ENCODE data around the gene SLC27A2. TPM values are rescaled to one million over a fixed set of nuclear protein-coding genes. Genes with fewer than 3 reads are reported as not detected.
"Not testable (repeated sequence)": the region's sequence is repeated elsewhere in the genome, so short reads cannot be mapped to it uniquely, and the experiment has no call there.

Gene SLC27A2
- total RNA-seq, 1 donor from 2014 or later, result 44.6 TPM

DNA sequence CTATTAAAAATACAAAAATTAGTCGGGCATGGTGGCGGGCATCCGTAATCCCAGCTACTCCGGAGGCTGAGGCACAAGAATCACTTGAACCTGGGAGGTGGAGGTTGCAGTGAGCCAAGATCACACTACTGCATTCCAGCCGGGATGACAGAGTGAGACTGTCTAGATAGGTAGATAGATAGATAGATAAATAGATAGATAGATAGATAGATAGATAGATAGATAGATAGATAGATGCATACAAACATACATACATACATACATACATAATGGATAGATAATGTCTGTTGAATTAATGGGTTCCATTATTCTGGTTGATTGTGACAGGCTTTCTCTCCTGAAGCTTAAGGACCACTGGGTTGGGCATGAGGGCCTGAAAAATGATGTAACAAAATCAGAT, 6.8 kb downstream of the SLC27A2 start:
- intact Hi-C loops (cut with micrococcal nuclease), result not testable (repeated sequence)

GRCh38 chr15:50189633-50190032, 7.6 kb downstream of the SLC27A2 start:
- intact Hi-C loops (cut with micrococcal nuclease), result no loop called here

DNA sequence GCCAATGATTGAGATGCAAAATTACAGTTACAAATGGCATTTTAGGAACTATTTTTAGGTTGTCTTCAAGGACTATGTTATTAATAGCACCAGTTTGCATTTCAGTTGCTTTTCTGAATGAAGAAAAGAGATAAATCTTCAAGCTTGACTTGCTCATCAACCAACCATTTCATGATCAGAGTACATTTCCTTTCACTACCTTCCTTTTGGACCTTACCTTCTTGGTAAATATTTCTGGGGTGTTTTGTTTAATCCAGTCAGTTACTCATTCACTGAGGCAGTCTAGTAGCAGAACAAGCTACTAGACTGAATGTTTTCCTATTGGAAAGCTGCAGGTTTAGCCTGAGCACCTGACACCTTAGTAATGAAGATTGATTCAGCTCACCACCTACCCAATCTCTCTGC, 8.2 kb downstream of the SLC27A2 start:
- intact Hi-C loops (cut with micrococcal nuclease), result no loop called here

DNA sequence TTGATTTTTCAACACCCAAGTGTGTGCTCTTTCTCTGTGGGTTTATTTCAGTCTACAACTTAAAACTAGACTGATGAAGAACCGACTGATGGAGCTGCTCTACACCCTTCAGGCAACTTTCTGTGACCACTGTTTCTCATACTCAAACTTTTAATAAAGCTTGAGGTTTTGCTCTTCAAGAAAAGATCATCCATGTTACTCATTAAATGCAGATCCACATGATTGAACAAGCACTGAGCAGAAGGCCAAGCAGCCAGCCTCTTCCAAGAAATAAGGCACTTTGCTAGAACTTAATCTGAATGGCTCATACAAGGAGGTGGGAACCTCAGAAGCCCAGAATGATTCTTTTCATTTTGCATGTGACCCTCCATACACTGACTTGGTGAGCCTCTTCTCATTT, 8.7 kb downstream of the SLC27A2 start:
- intact Hi-C loops (cut with micrococcal nuclease), result no loop called here

- intact Hi-C loops (cut with micrococcal nuclease), result no loop called here
Measured at GRCh38 chr15:50192164-50192563, 10.2 kb downstream of the SLC27A2 start.

GRCh38 chr15:50192926-50193620, 11.1 kb downstream of the SLC27A2 start:
- intact Hi-C loops (cut with micrococcal nuclease), result no loop called here

DNA sequence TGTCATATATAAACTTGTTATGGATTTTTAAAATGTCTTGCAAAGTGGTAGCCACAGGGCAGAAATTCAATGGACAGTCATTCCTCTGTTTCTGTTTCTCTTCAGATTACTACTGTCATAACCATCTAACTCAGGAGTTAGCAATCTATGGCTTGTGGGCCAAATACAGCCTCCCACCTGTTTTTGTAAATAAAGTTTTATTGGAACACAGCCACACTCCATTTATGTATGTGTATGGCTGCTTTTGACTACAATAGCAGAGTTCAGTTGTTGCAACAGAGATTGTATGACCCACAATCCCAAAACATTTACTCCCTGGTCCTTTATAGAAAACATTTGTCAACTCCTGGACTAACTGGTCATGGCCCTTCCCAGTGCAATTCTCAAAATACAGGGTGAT, 20.0 kb downstream of the SLC27A2 start:
- intact Hi-C loops (cut with micrococcal nuclease), result no loop called here

DNA sequence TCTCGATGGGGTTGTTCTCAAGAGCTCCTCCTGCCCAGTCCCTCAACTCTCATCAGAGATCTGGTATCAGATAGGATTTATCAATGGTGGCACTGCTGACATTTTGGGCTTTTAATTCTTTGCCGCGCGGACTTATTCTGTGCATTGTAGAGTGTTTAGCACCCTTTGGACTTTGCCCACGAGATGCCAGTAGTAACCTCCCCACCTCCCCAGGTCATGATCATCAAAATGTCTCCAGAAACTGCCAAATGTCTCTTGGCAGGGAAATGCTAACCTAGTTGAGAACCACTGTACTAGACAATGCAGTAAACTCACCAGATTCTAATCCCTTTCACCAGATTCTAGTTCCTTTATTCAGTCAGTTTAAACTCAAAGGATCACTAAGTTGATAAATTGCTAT, 24.0 kb downstream of the SLC27A2 start:
- intact Hi-C loops (cut with micrococcal nuclease), result no loop called here

DNA sequence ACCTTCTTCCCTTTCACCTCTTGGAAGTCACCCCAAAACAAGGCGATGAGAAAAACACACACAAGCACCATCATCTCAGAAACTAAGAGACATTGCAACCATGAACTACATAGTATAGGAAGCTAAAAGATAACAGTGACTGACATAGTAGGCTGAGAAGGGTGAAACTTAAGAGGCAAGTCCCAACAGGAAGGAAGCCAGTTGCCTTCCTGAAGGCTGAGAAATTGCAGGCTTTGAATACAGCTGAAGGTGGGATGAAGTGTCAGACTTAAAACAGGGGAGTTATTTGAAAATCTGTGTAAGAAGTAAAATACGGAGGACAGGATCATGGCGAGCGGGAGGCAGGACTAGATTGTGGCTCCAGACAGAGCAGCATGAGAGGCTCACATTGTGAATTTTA, 27.8 kb downstream of the SLC27A2 start:
- intact Hi-C loops (cut with micrococcal nuclease), result no loop called here

- intact Hi-C loops (cut with micrococcal nuclease), result no loop called here
Measured at GRCh38 chr15:50210462-50211157, 28.6 kb downstream of the SLC27A2 start.

GRCh38 chr15:50218291-50218690, 36.3 kb downstream of the SLC27A2 start:
- intact Hi-C loops (cut with micrococcal nuclease), result no loop called here

DNA sequence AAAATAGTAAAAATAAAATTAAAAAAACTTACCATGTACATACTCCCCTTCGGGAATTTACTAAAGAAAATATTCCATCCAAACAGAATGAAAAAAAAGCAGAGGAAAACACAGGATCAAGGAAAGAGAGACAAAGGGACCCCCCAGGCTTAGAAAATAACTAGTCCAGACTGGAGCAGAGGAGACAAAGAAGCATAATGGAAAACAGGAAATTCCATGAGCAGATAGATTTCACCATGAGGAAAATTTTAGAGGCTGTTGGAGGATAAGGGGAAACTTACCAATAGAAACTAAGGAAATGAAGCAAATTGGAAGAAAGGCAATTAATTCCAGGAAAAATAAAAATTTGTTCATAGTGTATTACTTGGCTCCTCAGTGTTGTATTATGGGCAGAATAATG, 36.7 kb downstream of the SLC27A2 start:
- intact Hi-C loops (cut with micrococcal nuclease), result no loop called here

GRCh38 chr15:50219820-50220219, 37.8 kb downstream of the SLC27A2 start:
- intact Hi-C loops (cut with micrococcal nuclease), result no loop called here

- intact Hi-C loops (cut with micrococcal nuclease), result no loop called here
Measured at GRCh38 chr15:50222181-50222580, 40.2 kb downstream of the SLC27A2 start.

GRCh38 chr15:50224606-50225005, 42.6 kb downstream of the SLC27A2 start:
- intact Hi-C loops (cut with micrococcal nuclease), result no loop called here

DNA sequence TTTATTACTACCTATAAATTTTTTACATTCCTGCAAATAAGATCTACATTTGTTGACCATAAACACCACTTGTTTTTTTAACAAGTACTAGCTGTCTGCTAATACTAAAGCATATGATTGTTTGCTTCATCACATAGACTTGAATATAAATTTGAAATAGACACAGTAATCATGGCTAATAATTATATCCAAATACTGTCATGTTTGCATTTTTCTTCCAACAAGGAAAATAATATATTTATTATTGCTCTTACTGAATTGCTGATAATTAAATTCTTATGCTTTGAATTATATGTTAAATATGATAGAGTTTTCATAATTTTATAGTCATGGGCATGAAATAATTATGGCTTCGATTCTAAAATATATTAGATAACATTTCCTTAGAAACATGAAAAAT, 43.1 kb downstream of the SLC27A2 start:
- intact Hi-C loops (cut with micrococcal nuclease), result no loop called here

- intact Hi-C loops (cut with micrococcal nuclease), result no loop called here
Measured at GRCh38 chr15:50225938-50226337, 43.9 kb downstream of the SLC27A2 start.

GRCh38 chr15:50227076-50227475, 45.1 kb downstream of the SLC27A2 start:
- intact Hi-C loops (cut with micrococcal nuclease), result no loop called here

DNA sequence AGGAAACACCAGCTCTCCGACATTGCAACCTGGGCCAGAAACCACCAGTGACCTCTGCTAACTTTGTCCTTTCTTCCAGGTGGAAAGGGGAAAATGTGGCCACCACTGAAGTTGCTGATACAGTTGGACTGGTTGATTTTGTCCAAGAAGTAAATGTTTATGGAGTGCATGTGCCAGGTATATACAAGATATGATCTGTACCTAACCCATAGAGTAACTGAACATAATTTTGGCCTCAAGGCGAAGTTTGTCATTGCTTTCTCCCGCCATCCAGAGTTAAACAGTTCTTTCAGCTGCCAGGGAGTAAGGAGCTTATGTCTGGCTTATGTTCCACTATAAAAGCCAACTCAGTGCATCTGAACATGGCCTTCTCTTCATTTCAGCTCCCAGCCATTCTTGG, 46.9 kb downstream of the SLC27A2 start:
- intact Hi-C loops (cut with micrococcal nuclease), result no loop called here

- intact Hi-C loops (cut with micrococcal nuclease), result no loop called here
Measured at GRCh38 chr15:50229336-50229735, 47.3 kb downstream of the SLC27A2 start.

DNA sequence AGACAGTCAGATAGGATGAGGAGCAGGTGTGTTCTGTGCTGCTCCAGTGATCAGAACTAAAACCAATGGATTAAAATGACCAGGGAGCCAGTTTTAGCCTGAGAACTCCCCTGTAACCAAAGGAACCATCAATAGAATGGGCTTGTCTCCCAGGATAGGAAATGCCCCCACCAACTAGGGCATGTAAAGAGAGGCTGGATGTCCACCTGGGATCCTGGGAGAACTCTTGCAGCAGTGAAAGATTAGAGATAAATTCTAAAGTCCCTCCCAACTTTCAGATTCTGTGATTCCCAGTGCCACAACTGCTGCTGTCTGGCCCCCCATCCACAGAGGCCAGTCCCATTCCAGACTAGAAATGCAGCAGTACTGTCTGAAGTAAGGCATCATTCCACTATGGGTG, 49.8 kb downstream of the SLC27A2 start:
- intact Hi-C loops (cut with micrococcal nuclease), result no loop called here

- intact Hi-C loops (cut with micrococcal nuclease), result no loop called here
Measured at GRCh38 chr15:50232791-50233190, 50.8 kb downstream of the SLC27A2 start.

DNA sequence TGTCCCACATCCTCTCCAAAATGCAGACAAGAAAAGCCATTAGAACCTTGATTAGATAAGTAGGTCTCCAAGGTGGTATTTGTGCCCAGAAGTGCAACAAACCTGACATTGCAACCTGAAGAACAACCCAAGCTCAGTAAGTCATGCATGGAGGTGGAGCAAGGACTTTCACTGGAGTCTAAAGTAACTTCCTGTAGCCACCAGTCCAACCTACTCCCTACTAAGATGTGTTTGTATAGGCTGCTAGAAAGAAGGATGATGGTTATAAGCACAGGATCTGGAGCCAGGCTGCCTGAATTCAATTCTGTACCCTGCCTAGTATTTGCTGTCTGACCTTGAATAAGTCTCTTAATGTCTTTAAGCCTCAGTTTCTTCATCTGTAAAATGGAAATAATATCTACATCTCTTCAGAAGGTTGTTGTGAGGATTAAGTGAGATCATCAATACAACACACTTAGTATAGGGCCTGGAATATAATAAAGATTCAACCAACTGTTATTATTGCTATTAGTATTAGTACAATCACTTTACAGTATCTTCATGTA, 51.3 kb downstream of the SLC27A2 start:
- intact Hi-C loops (cut with micrococcal nuclease), result no loop called here
